ENCODE results near the gene DIS3L2. TPM values are rescaled to one million over a fixed set of nuclear protein-coding genes. Genes with fewer than 3 reads are reported as not detected.
"Not testable (repeated sequence)": the region's sequence is repeated elsewhere in the genome, so short reads cannot be mapped to it uniquely, and the experiment has no call there.

The DIS3L2 gene
- total and polyA plus RNA-seq, 2 of the 4 experiments (the other 2 are of a cell fraction), result 14.7 to 19.2 TPM

DNA sequence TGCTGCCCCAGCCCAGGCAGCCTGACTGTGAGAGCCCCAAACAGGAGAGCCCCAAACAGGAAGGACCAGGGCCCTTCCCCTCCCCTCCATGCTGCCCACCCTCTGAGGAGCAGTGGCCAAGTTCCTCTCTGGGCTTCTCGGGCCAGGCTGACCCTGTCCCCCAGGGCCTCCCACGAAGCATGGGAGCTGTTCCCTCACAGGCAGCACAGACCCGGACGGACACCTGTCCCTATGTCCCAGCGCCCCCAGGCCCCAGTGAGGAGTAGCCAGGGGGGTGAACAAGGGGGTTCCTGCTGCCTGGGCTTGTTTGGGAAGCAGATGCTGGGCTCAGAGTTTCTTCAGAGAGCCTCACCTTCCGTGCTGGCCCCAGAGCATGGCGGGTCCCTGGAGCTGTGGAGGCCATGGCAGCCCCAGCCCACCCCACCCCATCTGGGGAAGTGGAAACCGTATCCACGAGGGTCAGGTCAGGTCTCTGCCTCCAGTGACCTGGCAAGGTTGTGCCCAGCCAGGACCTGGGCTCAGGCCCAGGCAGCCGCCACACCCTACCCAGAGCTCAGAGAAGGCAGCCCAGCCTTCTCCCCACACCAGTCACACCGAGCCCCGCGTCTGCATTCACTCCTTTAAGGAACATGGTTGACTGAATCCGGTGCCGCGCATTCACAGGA lies 376.7 kb downstream of the DIS3L2 start:
- POLR2A ChIA-PET (ENCODE audit: unreplicated experiment); H2BK5ac ChIP-seq (ENCODE audit: low read depth, low read length, poor library complexity, severe bottlenecking); H4K91ac ChIP-seq (ENCODE audit: insufficient read depth, low read depth, low read length); H3K4ac ChIP-seq (ENCODE audit: low read depth, low read length); H2BK20ac ChIP-seq (ENCODE audit: low read depth, low read length); H2BK120ac ChIP-seq (ENCODE audit: low read depth, low read length); H3K4me3 ChIP-seq (ENCODE audit: insufficient read depth, low read depth, low read length); ATAC-seq (ENCODE audit: low read depth); H3K9ac ChIP-seq (ENCODE audit: low read depth, low read length); H3K56ac ChIP-seq (ENCODE audit: extremely low read depth, insufficient read depth, low read length); H4K20me1 ChIP-seq (ENCODE audit: insufficient read depth, low read length); H3K36me3 ChIP-seq (ENCODE audit: control insufficient read depth, insufficient read depth, low read length); H3K4me1 ChIP-seq (ENCODE audit: control insufficient read depth, insufficient read depth, low read length); H2AFZ ChIP-seq (replicated peaks; ENCODE audit: low read length, poor library complexity); CTCF ChIA-PET; in situ Hi-C loops (cut with MboI; ENCODE audit: low sequenced_read_pairs); H3K79me1 ChIP-seq (ENCODE audit: low read depth in 1 of 2, low read length in 2 of 2); H3K14ac ChIP-seq (replicated peaks; ENCODE audit: low read depth, low read length); H4K8ac ChIP-seq (ENCODE audit: low read depth in 2 of 2, low read length in 2 of 2); H3K27me3 ChIP-seq (ENCODE audit: control insufficient read depth, insufficient read depth, low read length); H3K27ac ChIP-seq (ENCODE audit: insufficient read depth, low read length); H2BK15ac ChIP-seq (ENCODE audit: low read depth, low read length); H3K4me2 ChIP-seq (ENCODE audit: low read depth, low read length); dilution Hi-C loops (cut with HindIII; ENCODE audit: low sequenced_read_pairs, unreplicated experiment); H3K9me3 ChIP-seq (ENCODE audit: control insufficient read depth, insufficient read depth, low read length); H3K18ac ChIP-seq (ENCODE audit: low read depth, low read length); H2AK9ac ChIP-seq (replicated peaks; ENCODE audit: low read depth, low read length, poor library complexity); BruUV-seq (replicated peaks); H3K9me1 ChIP-seq (ENCODE audit: insufficient read depth, low read length); intact Hi-C loops (cut with micrococcal nuclease); H3K23ac ChIP-seq (ENCODE audit: low read depth, low read length); H4K5ac ChIP-seq (ENCODE audit: low read depth, low read length); DNase-seq; H2AK5ac ChIP-seq (ENCODE audit: low read depth, low read length): not testable (repeated sequence)
- WGBS, 2 experiments (ENCODE audit: extremely low coverage in 2 of 2, insufficient read length in 1 of 2), result 90% methylated on average over 2 of the region's 16 CpGs; no CpG with 5 or more reads in 1 of the 2 experiments
